ENCODE results near the gene LY9.

LY9 gene

DNA sequence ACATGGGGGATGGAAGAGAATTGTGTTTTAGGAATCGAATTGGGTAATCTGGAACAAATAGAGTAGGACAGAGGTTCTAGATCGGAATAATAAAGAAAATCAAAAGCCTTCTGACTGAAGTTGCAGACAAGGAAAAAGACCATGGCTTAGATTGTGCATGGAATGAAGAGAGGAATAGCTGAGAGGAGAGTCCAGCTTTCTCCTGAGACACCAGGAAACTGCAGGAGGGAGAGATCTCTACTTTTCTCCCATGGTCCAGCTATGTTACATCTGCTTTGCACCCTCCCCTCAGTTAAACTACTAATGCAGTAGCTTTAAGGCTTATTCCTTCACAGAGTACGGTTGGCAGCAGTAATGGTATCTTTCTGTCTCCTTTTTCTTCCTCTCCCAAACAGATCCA lies 43.6 kb upstream of the LY9 start:
- ChIA-PET POLR2A (ENCODE audit: low non-redundant PET) (no interaction called here), CTCF (no interaction called here)
- TF ChIP-seq, protein P1, sequence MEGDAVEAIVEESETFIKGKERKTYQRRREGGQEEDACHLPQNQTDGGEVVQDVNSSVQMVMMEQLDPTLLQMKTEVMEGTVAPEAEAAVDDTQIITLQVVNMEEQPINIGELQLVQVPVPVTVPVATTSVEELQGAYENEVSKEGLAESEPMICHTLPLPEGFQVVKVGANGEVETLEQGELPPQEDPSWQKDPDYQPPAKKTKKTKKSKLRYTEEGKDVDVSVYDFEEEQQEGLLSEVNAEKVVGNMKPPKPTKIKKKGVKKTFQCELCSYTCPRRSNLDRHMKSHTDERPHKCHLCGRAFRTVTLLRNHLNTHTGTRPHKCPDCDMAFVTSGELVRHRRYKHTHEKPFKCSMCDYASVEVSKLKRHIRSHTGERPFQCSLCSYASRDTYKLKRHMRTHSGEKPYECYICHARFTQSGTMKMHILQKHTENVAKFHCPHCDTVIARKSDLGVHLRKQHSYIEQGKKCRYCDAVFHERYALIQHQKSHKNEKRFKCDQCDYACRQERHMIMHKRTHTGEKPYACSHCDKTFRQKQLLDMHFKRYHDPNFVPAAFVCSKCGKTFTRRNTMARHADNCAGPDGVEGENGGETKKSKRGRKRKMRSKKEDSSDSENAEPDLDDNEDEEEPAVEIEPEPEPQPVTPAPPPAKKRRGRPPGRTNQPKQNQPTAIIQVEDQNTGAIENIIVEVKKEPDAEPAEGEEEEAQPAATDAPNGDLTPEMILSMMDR (conservative IDR thresholded peaks at IDR 0.05; ENCODE audit: low read depth) = no peak
- no peak overlapping the region for H3K27ac ChIP-seq
- no peak for DNase-seq (ENCODE audit: low spot score)

DNA sequence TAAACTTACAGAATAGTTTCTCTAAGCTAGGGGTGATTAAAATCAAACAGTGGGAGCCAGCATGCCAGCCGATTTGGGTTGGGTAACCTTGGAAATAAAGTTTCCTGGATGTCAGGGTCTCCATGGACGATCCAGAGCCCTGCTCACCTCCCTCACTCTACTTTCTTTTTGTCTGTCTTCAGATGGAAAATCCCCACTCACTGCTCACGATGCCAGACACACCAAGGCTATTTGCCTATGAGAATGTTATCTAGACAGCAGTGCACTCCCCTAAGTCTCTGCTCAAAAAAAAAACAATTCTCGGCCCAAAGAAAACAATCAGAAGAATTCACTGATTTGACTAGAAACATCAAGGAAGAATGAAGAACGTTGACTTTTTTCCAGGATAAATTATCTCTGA lies 43.0 kb upstream of the LY9 start:
- DNase-seq (ENCODE audit: low spot score) = no peak
- TF ChIP-seq, protein P1 (conservative IDR thresholded peaks at IDR 0.05; ENCODE audit: low read depth) = no peak
- ChIA-PET POLR2A (ENCODE audit: low non-redundant PET) (no interaction called here), CTCF (no interaction called here)
- H3K27ac ChIP-seq = no peak overlapping the region

DNA sequence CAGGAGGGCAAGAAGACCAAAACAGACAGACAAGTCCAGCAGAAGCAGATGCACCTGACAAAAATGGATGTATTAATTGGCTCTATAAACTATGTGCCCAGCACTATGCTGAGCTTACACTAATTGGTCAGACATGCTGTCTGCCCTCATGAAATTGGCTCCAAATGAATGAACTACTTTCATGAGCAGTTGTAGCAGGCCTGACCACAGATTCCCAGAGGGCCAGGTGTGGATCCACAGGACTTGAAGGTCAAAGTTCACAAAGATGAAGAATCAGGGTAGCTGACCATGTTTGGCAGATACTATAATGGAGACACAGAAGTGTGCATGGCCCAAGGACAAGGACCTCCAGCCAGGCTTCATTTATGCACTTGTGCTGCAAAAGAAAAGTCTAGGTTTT lies 42.4 kb upstream of the LY9 start:
- no peak for DNase-seq (ENCODE audit: low spot score)
- TF ChIP-seq, protein P1 (conservative IDR thresholded peaks at IDR 0.05; ENCODE audit: low read depth) = no peak
- ChIA-PET CTCF (no interaction called here), POLR2A (ENCODE audit: low non-redundant PET) (no interaction called here)
- H3K27ac ChIP-seq = no peak overlapping the region

- CTCF ChIA-PET = interaction anchor here (0.7 kb wide), 1 partner anchor 334 kb away, joined by 3 read pairs; no protein-coding TSS in a partner anchor
- no peak for DNase-seq (ENCODE audit: low spot score)
- POLR2A ChIA-PET (ENCODE audit: low non-redundant PET) = interaction anchor here (0.7 kb wide), 1 partner anchor 630 kb away, joined by 5 read pairs; no protein-coding TSS in a partner anchor
- TF ChIP-seq, protein P1 (conservative IDR thresholded peaks at IDR 0.05; ENCODE audit: low read depth) = no peak
- no peak overlapping the region for H3K27ac ChIP-seq
Measured at GRCh38 chr1:160755461-160755860, 40.5 kb upstream of the LY9 start.

GRCh38 chr1:160755911-160756848 lies 39.8 kb upstream of the LY9 start:
- ChIA-PET POLR2A (ENCODE audit: low non-redundant PET) (no interaction called here), CTCF (no interaction called here)
- DNase-seq (ENCODE audit: low spot score) = no peak
- H3K27ac ChIP-seq = no peak overlapping the region
- TF ChIP-seq, protein P1 (conservative IDR thresholded peaks at IDR 0.05; ENCODE audit: low read depth) = no peak

DNA sequence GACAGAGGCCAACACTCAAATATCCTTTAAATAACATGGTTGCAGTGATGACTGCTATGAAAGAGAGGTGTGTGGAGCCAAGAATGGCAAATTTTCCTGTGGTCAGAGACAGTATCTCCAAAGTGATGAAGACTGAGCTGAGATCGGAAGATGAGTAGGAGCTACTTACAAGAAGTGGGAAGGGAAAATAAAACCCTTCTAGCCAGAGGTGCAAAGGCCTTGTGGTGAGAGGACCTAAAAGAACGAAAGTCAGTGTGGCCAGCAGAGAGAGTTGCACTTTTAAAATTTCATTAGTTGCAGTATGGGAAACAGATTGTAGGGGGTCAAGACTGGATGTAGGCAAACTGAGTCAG lies 39.1 kb upstream of the LY9 start:
- TF ChIP-seq, protein P1 (conservative IDR thresholded peaks at IDR 0.05; ENCODE audit: low read depth) = no peak
- ChIA-PET POLR2A (ENCODE audit: low non-redundant PET) (no interaction called here), CTCF (no interaction called here)
- no peak for DNase-seq (ENCODE audit: low spot score)
- no peak overlapping the region for H3K27ac ChIP-seq
